SJSA1 (cell line): ENCODE data around the gene WDR5. TPM values are rescaled to one million over a fixed set of nuclear protein-coding genes. Genes with fewer than 3 reads are reported as not detected.
A peak's percentile ranks its signal among the peaks of the same experiment; 100 is the strongest.

ENCODE experiments used
- DNase-seq, 2 experiments: peaks; one replicate each; pipeline ENCODE4 v3.0.0-alpha.2; 2015 to 2020; ENCODE audit warnings: low spot score in 2 of 2, low read depth in 1 of 2
- H3K27ac ChIP-seq: fragments of 250-450 bp; sonication (Bioruptor Pico); 2 replicates; pipeline ENCODE4 v1.5.1; 2020; ENCODE audit warnings: mild to moderate bottlenecking, moderate library complexity
- H3K27me3 ChIP-seq: fragments of 250-450 bp; sonication (Bioruptor Pico); replicated peaks from 2 replicates; pipeline ENCODE4 v1.5.1; 2020; ENCODE audit warnings: mild to moderate bottlenecking, moderate library complexity
- H3K36me3 ChIP-seq: fragments of 250-450 bp; sonication (Bioruptor Pico); 2 replicates; pipeline ENCODE4 v1.5.1; 2020; ENCODE audit warnings: mild to moderate bottlenecking
- H3K4me1 ChIP-seq: fragments of 250-450 bp; sonication (Bioruptor Pico); replicated peaks from 2 replicates; pipeline ENCODE4 v1.6.1; 2021; ENCODE audit warnings: mild to moderate bottlenecking
- H3K4me3 ChIP-seq: fragments of 250-450 bp; sonication (Bioruptor Pico); 2 replicates; pipeline ENCODE4 v1.5.1; 2020; ENCODE audit warnings: mild to moderate bottlenecking
- H3K9me3 ChIP-seq: fragments of 250-450 bp; sonication (Bioruptor Pico); replicated peaks from 2 replicates; pipeline ENCODE4 v1.5.1; 2020; ENCODE audit warnings: mild to moderate bottlenecking
- total RNA-seq: library from RNA; depleted of rRNA; stranded (reverse); fragments of >200 nt; shearing (Covaris generic); gene quantifications from 2 replicates; pipeline ENCODE4 v1.2.3, GENCODE V29; 2014

WDR5 gene
- total RNA-seq, 1 experiment from 2014 or later, result 26.7 TPM

DNA sequence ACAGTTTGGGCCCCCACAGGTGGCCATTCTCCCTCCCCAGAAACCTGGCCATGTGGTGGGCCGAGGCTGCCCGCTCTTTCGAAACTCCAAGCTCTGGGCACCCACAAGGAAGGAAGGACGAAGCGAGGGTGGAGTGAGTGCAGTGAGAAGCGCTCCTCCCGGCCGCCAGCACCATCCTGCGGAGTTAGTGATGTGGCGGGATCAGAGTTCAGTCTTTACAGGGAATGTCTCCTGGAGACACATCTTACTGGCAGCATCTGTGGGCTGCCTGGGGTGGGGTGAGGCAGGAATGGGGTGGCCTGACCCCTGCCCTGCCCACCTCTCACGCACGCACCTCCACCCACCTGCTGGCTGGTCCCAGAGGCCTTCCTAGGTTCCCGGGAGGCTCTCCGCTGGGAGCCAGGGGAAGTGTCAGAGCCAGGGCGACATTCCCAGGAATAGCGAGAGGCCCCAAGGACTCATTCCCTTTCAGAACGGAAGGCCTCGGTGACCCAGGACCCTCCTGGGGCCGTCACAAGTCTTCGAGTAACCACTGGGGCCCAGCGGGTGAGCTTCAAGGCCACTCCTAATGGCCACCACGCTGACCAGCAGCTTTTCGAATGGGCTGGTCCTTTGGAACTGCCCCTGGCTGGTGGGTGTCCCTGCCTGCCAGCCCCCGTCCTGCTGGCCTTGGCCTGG lies 34.0 kb downstream of the WDR5 start:
- Histone ChIP-seq H3K4me3 (no peak overlapping the region), H3K9me3 (no peaks in the 10 kb centered on the region), H3K27ac (no peak overlapping the region), H3K4me1 (peaks cover 12% of the 10 kb centered on the region), H3K27me3 (no peaks in the 10 kb centered on the region), H3K36me3 (no peaks in the 10 kb centered on the region)
- no peak for DNase-seq

DNA sequence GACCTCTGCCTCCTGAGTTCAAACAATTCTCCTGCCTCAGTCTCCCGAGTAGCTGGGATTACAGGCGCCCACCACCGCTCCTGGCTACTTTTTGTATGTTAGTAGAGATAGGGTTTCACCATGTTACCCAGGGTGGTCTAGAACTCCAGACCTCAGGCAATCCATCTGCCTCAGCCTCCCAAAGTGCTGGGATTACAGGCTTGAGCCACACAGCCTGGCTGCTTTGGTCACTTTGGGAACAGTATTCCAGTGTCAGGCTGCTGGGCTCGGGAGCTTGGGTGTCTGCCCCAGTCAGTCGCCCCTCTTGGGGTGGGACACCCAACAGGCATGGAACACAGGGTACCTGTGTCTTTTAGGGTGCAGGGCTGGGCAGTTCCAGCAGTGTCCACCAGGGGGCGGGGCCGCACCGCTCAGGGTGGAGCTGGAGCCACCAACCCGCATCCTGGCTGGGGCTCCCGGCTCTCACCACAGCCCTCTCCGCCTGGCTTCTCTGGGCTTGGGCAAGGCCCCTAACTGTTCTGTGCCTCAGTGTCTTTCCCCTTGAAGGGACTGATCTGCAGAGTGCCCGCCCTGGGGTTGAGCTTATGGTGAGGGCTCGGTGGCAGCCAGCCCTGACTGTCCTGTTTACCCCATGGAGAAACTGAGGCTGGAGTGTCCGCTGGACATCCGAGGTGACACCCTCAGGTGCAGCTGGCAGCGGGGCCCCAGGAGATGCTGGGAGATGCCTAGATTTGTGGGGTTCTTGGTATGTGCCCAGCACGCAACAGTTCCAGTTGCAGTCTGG lies 34.8 kb downstream of the WDR5 start:
- Histone ChIP-seq H3K27me3 (peaks cover 1% of the 10 kb centered on the region), H3K4me1 (peaks cover 12% of the 10 kb centered on the region), H3K9me3 (no peaks in the 10 kb centered on the region), H3K36me3 (no peaks in the 10 kb centered on the region), H3K27ac (no peak overlapping the region), H3K4me3 (no peak overlapping the region)
- DNase-seq, result peak in 1 of 2 experiments; percentile 28

- Histone ChIP-seq H3K4me3 (no peak overlapping the region), H3K27me3 (peaks cover 10% of the 10 kb centered on the region), H3K4me1 (peaks cover 16% of the 10 kb centered on the region), H3K36me3 (no peaks in the 10 kb centered on the region), H3K27ac (peak overlapping the region; percentile 16; the same call in 1 of the 2 replicates), H3K9me3 (no peaks in the 10 kb centered on the region)
- DNase-seq, result peak; percentile 60 to 69
Measured at GRCh38 chr9:134171316-134172197, 35.7 kb downstream of the WDR5 start.

- 0 out of 2 replicates have a peak overlapping the region, but pooled peaks have one; percentile 16 for H3K27ac ChIP-seq
- peaks cover 11% of the 10 kb centered on the region for H3K4me1 ChIP-seq
- DNase-seq, result no peak
Measured at GRCh38 chr9:134172198-134173126, 36.6 kb downstream of the WDR5 start.

GRCh38 chr9:134173127-134174072 lies 37.5 kb downstream of the WDR5 start:
- no peaks in the 10 kb centered on the region for H3K9me3 ChIP-seq
- H3K4me1 ChIP-seq, result 0 out of 2 replicates have a peak, but pooled peaks cover 4% of the 10 kb centered on the region
- no peak overlapping the region for H3K4me3 ChIP-seq
- no peak overlapping the region for H3K27ac ChIP-seq
- peaks cover 16% of the 10 kb centered on the region for H3K27me3 ChIP-seq
- no peaks in the 10 kb centered on the region for H3K36me3 ChIP-seq
- DNase-seq, result no peak

More at GRCh38 chr9:134172198-134173126, 36.6 kb downstream of the WDR5 start:
- Histone ChIP-seq H3K36me3 (no peaks in the 10 kb centered on the region), H3K27me3 (peaks cover 10% of the 10 kb centered on the region), H3K9me3 (no peaks in the 10 kb centered on the region), H3K4me3 (no peak overlapping the region)

GRCh38 chr9:134174073-134174449 lies 38.2 kb downstream of the WDR5 start:
- H3K4me1 ChIP-seq, result 0 out of 2 replicates have a peak, but pooled peaks cover 4% of the 10 kb centered on the region

DNA sequence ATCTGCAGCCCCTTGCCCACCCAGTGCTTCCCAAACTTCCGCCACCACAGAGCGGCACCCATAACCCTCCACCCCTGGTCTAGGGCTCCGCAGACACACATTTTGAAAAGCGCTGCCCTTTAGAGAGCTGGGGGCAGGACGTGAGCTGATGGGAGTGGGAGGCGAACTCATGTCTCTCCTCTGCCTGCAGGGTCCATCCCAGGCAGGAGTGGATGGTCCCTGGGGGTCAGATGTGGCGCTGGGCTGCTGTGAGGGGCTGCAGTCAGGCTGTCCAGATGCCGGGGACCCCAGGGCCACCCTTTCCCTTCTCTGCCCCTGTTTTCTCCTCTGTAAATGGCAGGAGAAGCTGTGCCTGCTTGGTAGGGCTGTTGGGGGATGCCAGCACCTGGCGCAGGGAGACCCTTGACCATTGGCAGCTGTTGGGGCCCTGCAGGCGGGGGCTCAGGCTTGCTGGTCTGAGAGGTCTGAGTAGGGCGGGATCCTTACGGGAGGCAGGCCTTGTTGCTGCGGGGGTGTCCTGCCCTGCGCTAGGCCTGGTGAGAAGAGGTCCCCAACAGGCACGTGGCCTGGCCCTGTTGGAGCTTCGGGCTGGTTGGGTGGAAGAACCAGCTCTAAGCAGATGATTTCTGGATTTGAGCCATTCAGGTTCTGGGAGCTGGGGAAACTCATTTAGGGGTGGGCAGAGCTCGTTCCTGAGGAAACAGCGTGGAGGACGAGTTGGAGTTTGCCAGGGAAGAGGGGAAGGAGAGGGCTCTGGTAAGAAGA lies 38.8 kb downstream of the WDR5 start:
- peaks cover 16% of the 10 kb centered on the region for H3K27me3 ChIP-seq

More at GRCh38 chr9:134174073-134174449, 38.2 kb downstream of the WDR5 start:
- Histone ChIP-seq H3K27me3 (peaks cover 16% of the 10 kb centered on the region), H3K4me3 (no peak overlapping the region), H3K27ac (no peak overlapping the region), H3K9me3 (no peaks in the 10 kb centered on the region), H3K36me3 (no peaks in the 10 kb centered on the region)
- DNase-seq, result no peak

GRCh38 chr9:134175291-134175807 lies 39.5 kb downstream of the WDR5 start:
- DNase-seq, result no peak
- Histone ChIP-seq H3K9me3 (no peaks in the 10 kb centered on the region), H3K4me1 (0 out of 2 replicates have a peak, but pooled peaks cover 4% of the 10 kb centered on the region), H3K36me3 (no peaks in the 10 kb centered on the region), H3K27me3 (peaks cover 16% of the 10 kb centered on the region), H3K4me3 (no peak overlapping the region), H3K27ac (no peak overlapping the region)

More for the DNA sequence above, 38.8 kb downstream of the WDR5 start:
- Histone ChIP-seq H3K4me1 (0 out of 2 replicates have a peak, but pooled peaks cover 4% of the 10 kb centered on the region), H3K27ac (no peak overlapping the region), H3K9me3 (no peaks in the 10 kb centered on the region), H3K4me3 (no peak overlapping the region), H3K36me3 (no peaks in the 10 kb centered on the region)
- no peak for DNase-seq

DNA sequence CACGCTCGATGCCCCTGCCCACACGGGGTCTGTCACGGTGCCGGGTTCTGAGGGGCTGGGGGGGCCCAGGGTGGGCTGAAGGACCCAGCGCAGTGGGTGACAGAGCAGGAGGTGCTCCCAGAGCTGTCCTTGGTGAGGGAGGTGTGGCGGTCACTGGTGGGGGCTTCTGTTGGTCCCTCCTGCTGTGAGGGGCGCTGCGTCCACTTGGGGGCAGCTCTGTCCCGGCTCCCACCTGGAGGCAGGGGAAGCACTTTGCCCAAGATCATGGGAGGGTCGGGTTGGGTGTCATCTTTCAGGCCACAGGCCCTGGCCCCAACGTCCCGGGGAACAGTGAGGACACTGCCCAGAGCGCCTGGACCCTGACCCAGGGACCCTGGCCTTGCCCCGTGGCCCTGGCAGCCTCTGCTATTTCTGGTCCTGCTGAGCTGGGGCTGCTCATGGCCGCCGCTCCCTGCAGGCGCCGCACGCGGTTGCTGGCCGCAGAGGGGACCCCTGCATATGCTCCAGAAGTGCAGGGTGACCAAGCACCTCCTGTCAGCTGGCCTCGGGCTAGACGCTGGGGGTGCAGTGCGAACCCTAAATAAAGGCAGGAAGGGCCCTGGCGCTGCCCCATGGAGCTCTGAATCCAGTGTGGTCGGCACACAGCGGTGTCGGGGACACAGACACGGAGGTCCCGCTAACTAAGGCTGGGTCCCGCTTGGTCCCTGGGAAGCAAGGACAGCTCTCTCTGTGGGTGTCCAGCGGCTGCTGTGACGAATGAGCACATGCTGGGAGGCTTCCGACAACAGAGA lies 40.1 kb downstream of the WDR5 start:
- Histone ChIP-seq H3K4me3 (no peak overlapping the region), H3K27me3 (peaks cover 16% of the 10 kb centered on the region), H3K36me3 (no peaks in the 10 kb centered on the region), H3K4me1 (0 out of 2 replicates have a peak, but pooled peaks cover 4% of the 10 kb centered on the region), H3K27ac (no peak overlapping the region), H3K9me3 (no peaks in the 10 kb centered on the region)
- no peak for DNase-seq

DNA sequence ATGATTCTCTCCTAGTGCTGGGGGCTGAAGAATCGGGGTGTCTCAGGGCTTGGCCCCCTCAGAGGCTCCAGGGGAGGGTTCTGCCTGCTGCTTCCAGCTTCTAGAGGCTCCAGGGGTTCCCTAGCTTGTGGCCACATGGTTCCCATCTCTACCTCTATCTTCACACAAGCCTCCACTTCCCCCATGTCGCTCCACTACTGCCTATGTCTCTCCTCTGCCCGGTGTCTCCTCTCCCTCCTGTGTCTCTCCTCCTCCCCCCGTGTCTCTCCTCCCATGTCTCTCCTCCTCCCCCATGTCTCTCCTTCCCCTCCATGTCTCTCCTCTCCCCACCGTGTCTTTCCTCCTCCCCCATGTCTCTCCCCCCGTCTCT lies 40.7 kb downstream of the WDR5 start:
- Histone ChIP-seq H3K9me3 (no peaks in the 10 kb centered on the region), H3K4me3 (no peak overlapping the region), H3K27me3 (peaks cover 16% of the 10 kb centered on the region), H3K27ac (no peak overlapping the region), H3K36me3 (no peaks in the 10 kb centered on the region), H3K4me1 (0 out of 2 replicates have a peak, but pooled peaks cover 4% of the 10 kb centered on the region)
- no peak for DNase-seq
